Measurements from ENCODE around the gene PFN1.
"Not testable (repeated sequence)": the region's sequence is repeated elsewhere in the genome, so short reads cannot be mapped to it uniquely, and the experiment has no call there.

The PFN1 gene

DNA sequence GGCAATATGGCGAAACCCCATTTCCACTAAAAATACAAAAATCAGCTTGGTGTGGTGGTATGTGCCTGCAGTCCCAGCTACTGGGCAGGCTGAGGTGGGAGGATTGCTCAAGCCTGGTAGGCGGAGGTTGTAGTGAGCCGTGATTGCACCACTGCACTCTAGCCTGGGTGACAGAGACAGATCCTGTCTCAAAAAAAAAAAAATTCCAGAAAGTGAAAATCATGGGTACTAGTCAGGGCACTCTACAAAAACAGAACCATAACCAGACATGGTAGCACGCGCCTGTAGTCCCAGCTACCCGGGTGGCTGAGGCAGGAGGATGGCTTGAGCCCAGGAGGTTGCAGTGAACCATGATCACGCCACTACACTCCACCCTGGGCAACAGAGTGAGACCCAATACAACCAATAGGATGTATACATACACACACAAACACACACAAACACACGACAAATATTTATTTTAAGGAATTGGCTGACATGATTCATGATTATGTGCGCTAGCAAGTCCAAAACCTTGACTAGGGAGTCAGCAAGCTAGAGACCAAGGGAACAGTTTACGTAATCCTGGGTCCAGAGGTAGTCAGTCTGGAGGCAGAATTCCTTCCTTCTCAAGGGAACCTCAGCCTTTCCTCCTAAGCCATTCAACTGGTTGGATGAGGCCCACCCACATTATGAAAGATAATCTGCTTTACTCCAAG lies 27.8 kb downstream of the PFN1 start:
- DNase-seq: no peak

DNA sequence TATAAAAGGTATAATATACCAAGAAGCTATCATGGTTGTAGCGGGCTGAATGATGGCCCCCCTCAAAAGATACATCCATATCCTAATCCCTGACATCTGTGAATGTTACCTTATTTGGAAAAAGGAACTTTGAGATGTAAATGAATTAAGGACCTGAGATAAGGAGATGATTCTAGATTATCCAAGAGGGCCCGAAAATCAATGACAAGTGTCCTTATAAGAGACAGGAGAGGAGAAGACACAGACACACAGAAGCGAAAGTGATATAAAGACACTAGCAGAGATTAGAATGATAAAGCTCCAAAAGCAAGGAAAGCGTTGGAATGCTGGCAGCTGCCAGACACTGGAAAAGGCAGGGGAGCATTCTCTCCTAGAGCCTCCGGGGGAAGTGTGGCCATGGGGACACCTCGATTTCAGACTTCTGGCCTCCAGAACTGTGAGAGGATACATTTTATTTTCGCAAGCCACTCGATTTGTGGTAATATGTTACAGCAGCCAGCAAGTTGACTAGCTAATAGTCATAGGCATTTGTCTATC lies 28.8 kb downstream of the PFN1 start:
- no peak for DNase-seq

DNA sequence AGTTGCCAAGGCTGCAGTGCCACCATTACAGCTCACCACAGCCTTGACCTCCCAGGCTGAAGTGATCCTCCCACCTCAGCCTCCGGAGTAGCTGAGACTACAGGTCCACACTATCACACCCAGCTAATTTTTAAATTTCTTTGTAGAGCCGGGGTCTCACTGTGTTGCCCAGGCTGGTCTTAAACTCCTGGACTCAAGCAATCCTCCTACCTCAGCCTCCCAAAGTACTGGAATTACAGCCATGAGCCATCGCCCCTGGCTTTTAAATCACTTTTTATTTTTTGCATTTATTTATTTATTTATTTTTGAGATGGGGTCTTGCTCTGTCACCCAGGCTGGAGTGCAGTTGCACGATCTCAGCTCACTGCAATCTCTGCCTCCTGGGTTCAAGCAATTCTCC lies 33.8 kb downstream of the PFN1 start:
- DNase-seq: not testable (repeated sequence)

DNA sequence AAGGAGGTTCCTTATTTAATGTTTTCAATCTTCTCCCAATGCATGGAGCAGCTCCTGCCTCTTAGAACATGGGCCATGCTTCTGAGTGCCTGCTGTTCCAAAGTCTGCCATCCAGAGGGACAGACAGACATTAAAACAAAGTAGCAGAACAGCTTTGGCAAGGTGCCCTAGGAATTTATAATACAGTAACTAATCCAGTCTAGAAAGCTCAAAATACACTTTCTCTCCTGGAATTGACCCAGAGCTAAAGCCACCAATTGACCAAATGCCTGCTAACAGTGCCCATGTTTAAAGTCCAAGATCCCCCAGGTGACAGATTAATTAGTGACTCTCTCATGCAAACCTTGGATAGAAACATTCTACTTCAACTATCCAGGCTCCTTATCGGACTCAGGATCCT lies 34.3 kb downstream of the PFN1 start:
- no peak for DNase-seq

DNA sequence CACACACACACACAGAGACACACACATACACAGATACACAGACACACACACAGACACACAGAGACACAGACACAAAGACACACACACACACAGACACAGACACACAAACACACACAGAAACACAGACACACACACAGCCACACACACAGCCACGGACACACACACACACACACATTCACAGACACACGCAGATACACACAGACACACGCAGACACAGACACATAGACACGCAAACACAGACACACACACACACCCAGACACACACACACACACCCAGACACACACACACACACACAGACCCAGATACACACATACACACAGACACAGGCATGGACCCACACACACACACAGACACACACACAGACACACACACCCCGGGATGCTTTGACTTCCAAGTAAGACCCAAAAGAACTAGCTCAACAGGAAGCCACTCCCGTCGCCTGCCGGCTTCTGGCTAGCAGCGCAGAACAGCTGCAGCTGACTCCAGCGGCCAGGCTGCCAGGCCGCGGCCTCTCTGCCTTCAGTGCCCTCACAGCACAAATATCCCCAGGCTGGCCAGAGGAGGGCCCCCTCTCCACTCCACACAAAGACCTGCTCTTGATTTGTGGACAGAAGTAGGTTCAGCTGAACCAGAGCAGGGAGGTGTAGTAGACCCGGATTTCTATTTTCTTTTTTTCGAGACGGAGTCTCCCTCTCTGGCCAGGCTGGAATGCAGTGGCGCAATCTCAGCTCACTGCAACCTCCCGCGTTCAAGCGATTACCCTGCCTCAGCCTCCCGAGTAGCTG lies 39.4 kb downstream of the PFN1 start:
- peak; percentile 75 for DNase-seq

DNA sequence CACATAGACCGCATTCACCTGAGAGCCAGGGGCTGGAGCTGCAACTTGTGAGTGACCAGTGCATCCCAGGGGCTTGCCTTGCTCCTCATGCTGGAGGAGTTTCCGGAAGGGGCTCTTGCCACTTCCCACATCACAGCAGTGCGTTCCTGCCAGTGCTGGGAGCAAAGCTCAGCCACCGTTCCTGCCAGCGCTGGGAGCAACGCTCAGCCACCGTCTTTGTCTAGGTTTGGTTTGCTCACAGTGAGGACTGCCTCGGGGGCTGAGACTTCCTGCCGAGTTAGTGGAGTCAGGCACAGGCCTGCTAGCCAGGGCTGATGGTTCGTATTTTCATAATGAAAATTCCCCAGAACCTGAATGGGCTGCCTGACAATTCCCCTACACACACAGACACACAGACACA lies 40.0 kb downstream of the PFN1 start:
- DNase-seq: no peak

DNA sequence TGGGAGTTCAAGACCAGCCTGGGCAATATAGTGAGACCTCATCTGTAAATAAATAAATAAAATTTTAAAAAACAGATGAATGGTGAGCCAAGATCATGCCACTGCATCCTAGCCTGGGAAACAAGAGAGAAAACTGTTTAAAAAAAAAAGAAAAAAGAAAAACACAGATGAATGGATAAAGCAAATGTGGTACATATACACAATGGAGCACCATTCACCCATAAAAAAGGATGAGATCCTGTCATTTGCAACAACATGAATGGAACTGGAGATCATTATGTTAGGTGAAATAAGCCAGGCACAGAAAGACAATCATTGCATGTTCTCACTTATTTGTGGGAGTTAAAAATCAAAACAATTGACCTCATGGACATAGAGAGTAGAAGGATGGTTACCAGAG lies 41.7 kb downstream of the PFN1 start:
- not testable (repeated sequence) for DNase-seq

DNA sequence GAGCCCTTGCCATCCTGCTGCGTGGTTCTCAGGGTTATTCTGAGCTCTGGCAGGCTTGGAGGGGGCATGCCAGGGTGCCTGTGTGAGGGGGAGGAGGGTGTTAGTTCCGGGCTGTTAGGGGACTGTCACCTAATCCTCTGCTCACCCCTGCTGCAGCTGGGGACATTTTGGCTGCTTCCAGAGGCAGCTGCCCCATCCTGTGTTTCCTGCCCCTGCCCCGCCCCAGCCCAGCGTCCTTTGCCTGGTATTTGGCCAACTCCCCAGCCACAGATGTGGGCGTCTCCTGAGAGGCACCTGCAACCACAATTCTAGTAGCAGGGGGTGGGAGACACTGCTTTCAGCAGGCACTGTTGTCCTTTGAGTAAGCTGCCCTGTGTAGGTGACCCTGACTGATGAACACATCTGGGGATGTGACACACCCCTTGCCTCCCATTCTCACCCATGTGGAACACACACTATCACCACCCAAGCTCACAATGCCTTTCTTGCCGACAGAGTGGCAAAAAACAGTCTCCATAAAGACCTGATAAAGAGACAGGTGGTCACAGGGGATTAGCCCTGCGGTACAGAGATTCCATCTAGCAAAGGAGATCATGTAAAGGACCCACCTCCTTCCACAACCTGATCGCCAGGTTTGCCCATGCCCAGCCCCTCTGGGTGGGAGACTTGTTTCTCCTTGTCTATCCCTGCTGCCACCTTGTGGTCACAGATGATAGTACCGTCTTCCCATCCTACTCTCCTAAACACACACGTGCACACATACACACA lies 45.1 kb downstream of the PFN1 start, which contains the start of gene CHRNE:
CHRNE (minus strand) TSS at position 48 of the 768 bp plus-strand sequence; CDS start at position 13, 35 bp downstream.
- peak; percentile 74 for DNase-seq

DNA sequence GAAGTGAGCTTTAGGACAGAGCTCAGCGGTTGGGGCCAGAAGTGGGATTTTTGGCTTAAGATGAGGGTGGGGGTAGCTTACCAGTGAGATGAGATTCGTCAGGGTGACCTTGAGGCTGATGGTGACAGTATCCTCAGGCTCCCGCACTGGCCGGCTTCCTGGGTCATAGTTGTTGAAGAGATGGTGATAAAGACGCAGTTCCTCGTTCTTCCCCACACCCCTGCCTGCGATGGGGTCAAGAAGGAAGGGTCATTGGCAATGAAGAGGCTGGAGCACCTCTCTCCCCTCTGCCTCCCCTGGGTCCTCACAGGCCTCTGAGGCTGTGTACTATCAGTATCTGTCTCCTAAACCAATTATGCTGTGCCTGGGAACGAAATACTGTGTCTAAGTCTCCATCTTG lies 45.8 kb downstream of the PFN1 start:
- DNase-seq: no peak

DNA sequence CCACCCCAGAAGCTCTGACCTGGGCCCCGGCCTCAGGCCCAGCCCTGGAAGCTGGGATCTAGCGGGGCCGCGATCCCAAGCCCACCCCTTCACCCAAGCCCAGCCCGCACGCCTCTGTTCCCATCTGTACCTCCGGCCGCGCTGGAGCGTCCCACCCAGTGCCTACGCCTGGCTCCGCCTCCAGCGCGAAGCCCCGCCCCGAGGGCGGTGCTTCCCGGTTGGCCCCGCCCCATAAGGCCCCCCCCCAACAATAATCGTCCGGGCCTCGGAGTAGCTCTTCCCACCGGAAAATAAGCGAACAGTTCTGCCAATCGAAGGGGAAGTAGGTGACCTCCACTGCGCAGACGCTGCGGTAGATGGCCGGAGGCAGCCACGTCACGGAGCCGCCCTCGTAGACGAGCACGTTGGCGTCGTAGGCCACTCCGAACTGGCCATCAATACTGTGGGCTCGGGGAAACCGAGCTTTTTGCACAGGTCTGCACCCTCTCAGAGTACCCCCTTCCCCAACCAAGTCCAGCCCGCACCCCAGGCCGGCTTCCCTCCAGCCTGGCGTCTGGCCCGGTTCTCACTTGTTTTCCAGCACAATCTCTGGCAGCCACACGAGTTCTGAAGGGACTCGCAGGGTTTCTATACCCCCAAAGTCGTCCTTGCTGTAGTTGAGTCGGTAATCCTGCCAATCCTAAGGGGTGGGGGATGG lies 46.5 kb downstream of the PFN1 start:
- DNase-seq: no peak

DNA sequence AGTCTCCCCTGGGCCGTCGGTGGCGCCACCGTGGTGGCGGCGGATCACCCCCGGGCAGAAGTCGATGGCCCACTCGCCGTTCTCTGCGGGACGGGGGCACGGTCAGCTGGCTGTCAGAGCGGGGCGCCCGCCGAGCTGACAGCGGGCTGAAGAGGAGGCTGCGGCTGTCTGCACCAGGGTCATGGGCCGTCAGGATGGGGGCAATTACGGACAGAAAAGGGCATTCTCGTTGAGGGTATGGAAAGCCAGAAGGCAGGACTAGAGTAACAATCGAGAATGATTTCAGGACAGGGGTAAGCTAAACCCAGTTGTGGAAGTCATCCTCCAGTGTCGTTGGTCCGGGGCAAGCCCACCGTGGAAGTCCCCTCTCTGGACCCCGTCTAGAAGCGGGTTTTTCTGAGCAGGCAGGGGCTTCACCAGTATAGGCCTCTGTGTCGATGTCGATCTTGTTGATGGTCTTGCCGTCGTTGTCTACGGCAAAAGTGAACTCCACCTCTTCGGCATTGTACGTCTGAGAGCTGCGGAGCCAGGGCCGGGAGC lies 47.2 kb downstream of the PFN1 start:
- DNase-seq: no peak

DNA sequence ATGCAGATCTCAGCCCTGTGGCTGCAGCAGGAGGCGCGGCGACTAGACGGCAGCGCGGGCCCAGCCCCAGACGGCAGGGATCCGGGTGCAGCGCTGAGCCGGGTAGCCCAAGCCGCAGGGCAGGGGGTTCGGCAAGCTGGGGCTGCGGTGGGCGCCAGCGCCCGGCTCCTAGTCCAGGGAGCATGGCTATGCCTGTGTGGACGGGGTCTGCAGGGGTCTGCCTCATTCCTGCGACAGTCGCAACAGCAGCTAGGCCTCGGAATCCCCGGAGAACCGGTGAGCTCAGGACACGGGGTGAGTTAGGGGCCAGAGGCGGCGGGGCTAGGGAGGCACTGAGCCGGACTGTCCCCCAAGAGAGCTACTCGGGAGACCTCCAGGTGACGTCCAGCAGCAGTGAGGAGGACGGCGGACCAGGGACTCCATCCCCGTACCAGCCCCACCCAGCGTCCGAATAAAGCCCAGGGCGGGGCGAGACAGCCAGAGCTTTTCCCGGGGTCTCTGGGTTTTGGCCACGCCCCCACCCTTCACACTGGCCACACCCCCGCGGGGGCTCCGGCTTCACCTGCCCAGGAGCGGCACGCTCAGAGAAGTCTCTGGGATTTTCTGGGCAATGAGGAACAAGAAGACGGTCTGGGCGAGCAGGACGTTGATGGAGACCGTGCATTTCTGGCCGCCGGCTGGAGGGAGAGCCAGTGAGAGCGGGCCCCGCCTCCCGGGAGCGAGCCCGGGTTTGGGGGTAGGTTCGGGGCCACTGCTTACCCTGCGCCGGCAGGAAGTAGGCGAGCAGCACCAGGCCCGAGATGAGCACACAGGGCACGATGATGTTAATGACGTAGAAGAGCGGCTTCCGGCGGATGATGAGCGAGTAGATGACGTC lies 47.9 kb downstream of the PFN1 start:
- peak; percentile 48 for DNase-seq

DNA sequence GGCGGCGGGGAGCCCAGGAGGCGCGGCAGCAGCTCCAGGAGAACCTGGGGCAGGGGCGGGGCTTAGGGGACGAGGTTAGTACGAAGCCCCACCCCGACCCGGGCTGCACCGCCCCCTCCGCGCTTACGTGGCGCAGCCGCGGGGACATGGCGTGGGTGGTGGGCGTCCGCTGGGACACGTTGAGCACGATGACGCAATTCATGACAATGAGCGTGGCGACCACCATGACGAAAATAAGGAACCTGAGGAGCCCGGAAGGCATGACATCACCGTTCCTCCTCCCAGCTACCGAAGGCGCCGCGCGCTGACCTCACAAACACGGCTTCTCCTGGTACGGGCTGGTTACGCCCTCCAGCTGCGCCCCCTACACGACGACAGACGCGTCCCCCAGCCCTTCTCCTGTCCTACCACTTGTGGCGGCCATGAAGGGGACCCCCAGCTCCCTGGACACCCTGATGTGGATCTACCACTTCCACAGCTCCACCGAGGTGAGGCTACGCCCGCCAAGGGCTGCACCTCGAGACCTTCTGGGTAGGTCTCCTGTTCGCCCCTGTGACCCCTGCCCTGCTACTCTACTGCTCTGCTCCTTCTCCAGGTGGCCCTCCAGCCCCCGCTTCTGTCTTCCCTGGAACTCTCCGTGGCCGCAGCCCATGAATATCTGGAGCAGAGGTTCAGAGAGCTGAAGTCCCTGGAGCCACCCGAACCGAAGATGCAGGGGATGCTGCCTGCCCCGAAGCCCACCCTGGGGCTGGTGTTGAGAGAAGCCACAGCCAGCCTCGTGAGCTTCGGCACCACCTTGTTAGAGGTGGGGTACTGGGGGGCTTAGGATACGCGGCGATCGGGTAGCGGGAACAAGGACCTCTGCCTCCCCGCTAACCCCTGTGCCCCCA lies 48.7 kb downstream of the PFN1 start, which contains the start of gene C17orf107:
C17orf107 (plus strand) TSS at position 196 of the 890 bp plus-strand sequence; CDS start at position 423, 227 bp downstream.
- DNase-seq: peak; percentile 86

DNA sequence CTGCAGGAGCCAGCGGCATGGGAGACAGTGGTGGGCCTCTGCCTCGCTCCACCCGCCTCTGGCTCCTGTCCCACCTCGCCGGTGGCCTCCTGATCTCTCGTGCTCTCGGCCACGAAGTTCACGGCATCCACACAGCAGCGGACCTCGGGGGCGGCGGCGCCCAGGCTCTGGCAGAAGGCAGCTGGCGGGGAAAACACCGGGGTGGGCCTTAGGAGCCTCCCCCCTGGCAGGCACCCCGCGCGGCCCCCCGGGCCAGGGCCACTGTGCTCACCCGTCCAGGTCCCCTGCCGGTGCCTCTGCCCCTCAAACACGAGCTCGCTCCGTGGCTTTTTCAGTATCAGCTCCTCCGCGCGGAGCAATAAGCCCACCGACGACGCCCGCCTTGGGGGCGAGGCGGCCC lies 49.4 kb downstream of the PFN1 start:
- no peak for DNase-seq

DNA sequence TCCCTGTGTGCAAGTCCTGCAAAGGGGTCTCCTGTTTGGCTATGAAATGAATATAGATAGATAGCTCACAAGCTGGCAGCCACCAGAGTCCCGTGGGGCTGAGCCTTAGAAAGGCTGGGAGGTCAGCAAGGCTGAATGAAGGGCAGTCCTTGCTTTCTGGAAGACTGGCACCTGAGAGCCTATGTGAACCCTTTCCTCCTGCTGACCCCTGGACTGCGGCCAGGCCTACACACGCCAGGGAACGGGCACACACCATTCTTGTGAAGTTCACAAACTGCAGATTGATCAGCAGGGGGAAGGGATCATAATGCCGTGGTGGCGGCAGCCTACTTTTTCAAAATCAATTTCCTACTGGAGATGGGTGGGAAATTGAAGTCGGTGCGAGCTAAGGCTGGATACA lies 50.0 kb downstream of the PFN1 start:
- no peak for DNase-seq

DNA sequence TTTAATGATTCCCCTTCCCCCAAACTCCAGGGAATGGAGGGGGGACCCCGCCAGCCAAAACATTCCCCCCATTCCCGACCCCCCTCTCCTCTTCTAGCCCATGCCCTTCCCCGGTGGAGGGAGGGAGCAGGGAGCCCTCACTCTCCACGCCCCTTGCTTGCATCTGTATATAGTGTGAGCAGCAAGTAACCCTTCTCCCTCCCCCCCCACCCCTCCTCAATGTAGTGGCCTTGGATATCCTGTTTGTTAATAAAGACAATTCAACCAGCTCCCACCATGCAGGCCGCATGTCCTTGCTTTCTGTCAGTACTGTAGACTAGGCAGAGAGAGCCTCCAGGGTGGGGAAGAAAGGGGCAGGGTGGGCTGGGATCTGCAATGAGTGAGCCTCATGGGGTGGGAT lies 50.5 kb downstream of the PFN1 start:
- DNase-seq: no peak

DNA sequence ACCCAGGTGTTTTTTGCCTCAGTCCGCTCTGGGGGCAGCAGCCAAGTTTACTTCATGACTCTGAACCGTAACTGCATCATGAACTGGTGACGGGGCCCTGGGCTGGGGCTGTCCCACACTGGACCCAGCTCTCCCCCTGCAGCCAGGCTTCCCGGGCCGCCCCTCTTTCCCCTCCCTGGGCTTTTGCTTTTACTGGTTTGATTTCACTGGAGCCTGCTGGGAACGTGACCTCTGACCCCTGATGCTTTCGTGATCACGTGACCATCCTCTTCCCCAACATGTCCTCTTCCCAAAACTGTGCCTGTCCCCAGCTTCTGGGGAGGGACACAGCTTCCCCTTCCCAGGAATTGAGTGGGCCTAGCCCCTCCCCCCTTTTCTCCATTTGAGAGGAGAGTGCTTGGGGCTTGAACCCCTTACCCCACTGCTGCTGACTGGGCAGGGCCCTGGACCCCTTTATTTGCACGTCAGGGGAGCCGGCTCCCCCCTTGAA lies 51.1 kb downstream of the PFN1 start:
- DNase-seq: no peak

DNA sequence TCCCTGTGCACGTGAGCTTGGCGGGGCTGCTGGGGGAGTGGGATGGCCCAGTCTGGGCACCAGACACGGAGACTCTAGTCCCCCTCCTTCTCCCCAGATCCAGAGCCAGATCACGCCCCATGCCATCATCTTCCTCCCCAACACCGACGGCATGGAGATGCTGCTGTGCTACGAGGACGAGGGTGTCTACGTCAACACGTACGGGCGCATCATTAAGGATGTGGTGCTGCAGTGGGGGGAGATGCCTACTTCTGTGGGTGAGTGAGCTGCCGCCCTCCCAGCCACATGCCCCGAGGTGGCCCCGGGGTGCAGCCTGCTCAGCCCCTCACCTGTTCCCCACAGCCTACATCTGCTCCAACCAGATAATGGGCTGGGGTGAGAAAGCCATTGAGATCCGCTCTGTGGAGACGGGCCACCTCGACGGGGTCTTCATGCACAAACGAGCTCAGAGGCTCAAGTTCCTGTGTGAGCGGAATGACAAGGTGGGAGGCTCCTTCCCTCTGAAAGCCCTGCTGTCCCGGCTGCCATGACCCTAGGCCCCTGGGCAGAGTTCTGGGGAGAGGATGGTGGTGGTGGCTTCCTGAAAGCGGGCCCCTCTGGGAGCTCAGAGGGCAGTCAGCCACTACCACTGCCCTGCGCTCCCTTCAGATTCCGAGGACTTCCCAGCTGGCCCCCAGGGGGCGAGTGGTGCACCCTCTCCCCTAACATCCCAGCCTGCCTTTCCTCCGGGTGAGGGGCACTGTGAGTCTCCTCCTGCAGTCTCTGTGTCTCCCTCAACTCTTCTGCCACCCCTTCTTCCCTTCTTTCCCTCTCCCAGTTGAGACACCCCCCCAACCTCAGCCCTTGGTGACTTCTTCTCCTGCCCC lies 51.8 kb downstream of the PFN1 start:
- DNase-seq: no peak
